ENCODE measurements around the gene VPREB3. TPM values are rescaled to one million over a fixed set of nuclear protein-coding genes. Genes with fewer than 3 reads are reported as not detected.
"Not testable (repeated sequence)": the region's sequence is repeated elsewhere in the genome, so short reads cannot be mapped to it uniquely, and the experiment has no call there.

The VPREB3 gene
- total RNA-seq, 1 donor from 2014 or later: not detected

- ATAC-seq: no peak
- no peak for DNase-seq
- Histone ChIP-seq H3K27ac (no peak overlapping the region), H3K27me3 (ENCODE audit: low read depth) (no peaks in the 10 kb centered on the region), H3K36me3 (peaks cover 32% of the 10 kb centered on the region), H3K9me3 (no peaks in the 10 kb centered on the region), H3K4me1 (no peaks in the 10 kb centered on the region), H3K4me3 (no peak overlapping the region)
- intact Hi-C loops (cut with DNase I): no loop called here
- TF ChIP-seq, protein P1, sequence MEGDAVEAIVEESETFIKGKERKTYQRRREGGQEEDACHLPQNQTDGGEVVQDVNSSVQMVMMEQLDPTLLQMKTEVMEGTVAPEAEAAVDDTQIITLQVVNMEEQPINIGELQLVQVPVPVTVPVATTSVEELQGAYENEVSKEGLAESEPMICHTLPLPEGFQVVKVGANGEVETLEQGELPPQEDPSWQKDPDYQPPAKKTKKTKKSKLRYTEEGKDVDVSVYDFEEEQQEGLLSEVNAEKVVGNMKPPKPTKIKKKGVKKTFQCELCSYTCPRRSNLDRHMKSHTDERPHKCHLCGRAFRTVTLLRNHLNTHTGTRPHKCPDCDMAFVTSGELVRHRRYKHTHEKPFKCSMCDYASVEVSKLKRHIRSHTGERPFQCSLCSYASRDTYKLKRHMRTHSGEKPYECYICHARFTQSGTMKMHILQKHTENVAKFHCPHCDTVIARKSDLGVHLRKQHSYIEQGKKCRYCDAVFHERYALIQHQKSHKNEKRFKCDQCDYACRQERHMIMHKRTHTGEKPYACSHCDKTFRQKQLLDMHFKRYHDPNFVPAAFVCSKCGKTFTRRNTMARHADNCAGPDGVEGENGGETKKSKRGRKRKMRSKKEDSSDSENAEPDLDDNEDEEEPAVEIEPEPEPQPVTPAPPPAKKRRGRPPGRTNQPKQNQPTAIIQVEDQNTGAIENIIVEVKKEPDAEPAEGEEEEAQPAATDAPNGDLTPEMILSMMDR (IDR thresholded peaks at IDR 0.05): no peak
These were observed 10.2 kb downstream of the VPREB3 start for GRCh38 chr22:23744001-23744400.

DNA sequence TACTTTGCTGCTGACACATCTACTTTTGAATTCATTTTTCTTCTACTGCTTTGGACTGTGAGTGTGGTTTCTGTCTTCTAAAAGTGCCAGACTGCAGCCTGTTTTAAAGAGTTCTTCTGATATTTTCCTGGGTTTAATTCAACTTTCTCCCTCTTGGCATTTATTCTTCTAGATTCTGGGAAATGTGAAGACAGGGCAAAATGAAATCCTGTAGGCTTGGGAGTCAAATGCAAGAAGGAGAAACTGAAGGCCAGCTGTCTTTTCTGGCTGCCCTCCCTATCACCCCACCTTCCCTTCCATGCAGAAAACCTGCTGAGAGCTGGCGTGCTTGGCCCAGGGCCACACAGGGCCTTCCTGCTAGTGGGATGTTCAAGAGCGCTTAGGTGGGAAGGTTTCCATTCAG lies 10.9 kb downstream of the VPREB3 start:
- ATAC-seq: no peak
- H3K27ac ChIP-seq: no peak overlapping the region

GRCh38 chr22:23742505-23743264 lies 11.5 kb downstream of the VPREB3 start:
- intact Hi-C loops (cut with DNase I): no loop called here
- Histone ChIP-seq H3K36me3 (peaks cover 32% of the 10 kb centered on the region), H3K9me3 (no peaks in the 10 kb centered on the region), H3K4me1 (no peaks in the 10 kb centered on the region), H3K27me3 (ENCODE audit: low read depth) (no peaks in the 10 kb centered on the region), H3K27ac (no peak overlapping the region), H3K4me3 (no peak overlapping the region)
- DNase-seq (no peak), ATAC-seq (peak in 1 of 2 donors; percentile 30)
- TF ChIP-seq, protein P1 (IDR thresholded peaks at IDR 0.05): no peak

More for the DNA sequence above, 10.9 kb downstream of the VPREB3 start:
- Histone ChIP-seq H3K9me3 (no peaks in the 10 kb centered on the region), H3K4me1 (no peaks in the 10 kb centered on the region), H3K36me3 (peaks cover 32% of the 10 kb centered on the region), H3K27me3 (ENCODE audit: low read depth) (no peaks in the 10 kb centered on the region), H3K4me3 (no peak overlapping the region)
- intact Hi-C loops (cut with DNase I): no loop called here
- TF ChIP-seq, protein P1 (IDR thresholded peaks at IDR 0.05): no peak
- no peak for DNase-seq

DNA sequence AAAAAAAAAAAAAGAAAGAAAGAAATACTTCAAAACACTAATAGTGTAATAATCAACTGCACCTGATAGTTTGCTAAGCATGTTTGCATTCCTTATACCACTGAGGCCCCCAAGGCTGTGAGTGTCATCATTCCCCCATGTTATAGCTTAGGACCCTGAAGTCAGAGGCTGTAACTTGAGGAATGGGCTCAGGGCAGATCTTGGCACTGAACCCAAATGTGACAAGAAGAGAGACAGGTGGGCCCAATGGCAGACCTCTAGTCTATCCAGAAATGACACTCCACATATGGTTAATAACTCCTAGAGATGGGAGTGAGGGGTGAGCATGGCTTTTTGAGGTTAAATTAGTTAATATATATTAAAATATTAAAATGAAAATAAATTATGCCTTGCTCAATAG lies 16.5 kb downstream of the VPREB3 start:
- DNase-seq: no peak
- Histone ChIP-seq H3K4me3 (no peak overlapping the region), H3K27me3 (ENCODE audit: low read depth) (no peaks in the 10 kb centered on the region), H3K27ac (no peak overlapping the region), H3K4me1 (no peaks in the 10 kb centered on the region), H3K9me3 (no peaks in the 10 kb centered on the region), H3K36me3 (peaks cover 8% of the 10 kb centered on the region)
- TF ChIP-seq, protein P1 (IDR thresholded peaks at IDR 0.05): no peak
- intact Hi-C loops (cut with DNase I): no loop called here
- ATAC-seq: no peak

- H3K4me3 ChIP-seq; intact Hi-C loops (cut with DNase I); H3K36me3 ChIP-seq; H3K27ac ChIP-seq; DNase-seq; H3K27me3 ChIP-seq (ENCODE audit: low read depth); H3K4me1 ChIP-seq; ATAC-seq; H3K9me3 ChIP-seq: not testable (repeated sequence)
These were observed 26.1 kb downstream of the VPREB3 start for GRCh38 chr22:23728108-23728507.

DNA sequence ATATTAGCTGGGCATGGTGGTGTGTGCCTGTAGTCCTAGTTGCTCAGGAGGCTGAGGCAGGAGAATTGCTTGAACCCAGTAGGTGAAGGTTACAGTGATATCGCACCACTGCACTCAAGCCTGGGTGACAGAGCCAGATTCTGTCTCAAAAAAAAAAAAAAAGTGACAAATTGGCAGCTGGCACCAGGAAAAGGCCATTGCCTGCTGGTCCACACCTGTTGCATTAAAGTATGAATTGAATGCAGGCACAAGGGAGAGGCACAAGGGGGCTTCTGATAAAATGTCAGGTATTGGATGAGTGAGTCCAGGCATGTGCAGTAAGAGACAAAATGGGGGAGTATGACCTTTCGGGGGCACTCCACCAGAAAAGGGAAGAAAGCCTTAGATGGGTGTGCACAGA lies 31.5 kb downstream of the VPREB3 start:
- TF ChIP-seq, protein P1 (IDR thresholded peaks at IDR 0.05): no peak
- DNase-seq (no peak), ATAC-seq (no peak)
- Histone ChIP-seq H3K9me3 (no peaks in the 10 kb centered on the region), H3K4me3 (no peak overlapping the region), H3K27ac (peak overlapping the region; percentile 51), H3K4me1 (no peaks in the 10 kb centered on the region), H3K36me3 (no peaks in the 10 kb centered on the region), H3K27me3 (ENCODE audit: low read depth) (no peaks in the 10 kb centered on the region)
- intact Hi-C loops (cut with DNase I): no loop called here

Data from lower lobe of right lung (tissue), 2 donors.